Amniotic stem cell (primary cell): Measurements from ENCODE around the gene HRC.
"Not testable (repeated sequence)": the region's sequence is repeated elsewhere in the genome, so short reads cannot be mapped to it uniquely, and the experiment has no call there.

Experiments used
- DNase-seq: peaks from one replicate; lab custom pipeline; 2025; lab: John Stamatoyannopoulos, UW

HRC gene

GRCh38 chr19:49160450-49161189 lies 5.4 kb upstream of the HRC start:
- DNase-seq, result no peak

GRCh38 chr19:49157445-49158224 lies 2.4 kb upstream of the HRC start, which contains the start of gene TRPM4:
Gene TRPM4 (plus strand): TSS chr19:49157792. CDS start chr19:49157867, 75 bp downstream.
- peak; percentile 72 for DNase-seq

GRCh38 chr19:49155820-49156346 lies 687 bp upstream of the HRC start:
- DNase-seq, result no peak

- no peak for DNase-seq
Observed at GRCh38 chr19:49154279-49154678, 917 bp downstream of the HRC start.

- DNase-seq, result no peak
Observed at GRCh38 chr19:49153167-49153809, 1.9 kb downstream of the HRC start.

GRCh38 chr19:49152119-49152550 lies 3.1 kb downstream of the HRC start:
- no peak for DNase-seq

GRCh38 chr19:49151267-49152118 lies 3.7 kb downstream of the HRC start:
- no peak for DNase-seq

- DNase-seq, result no peak
Observed at GRCh38 chr19:49150944-49151243, 4.3 kb downstream of the HRC start.

GRCh38 chr19:49150106-49150943 lies 4.9 kb downstream of the HRC start:
- no peak for DNase-seq

GRCh38 chr19:49149652-49150105 lies 5.5 kb downstream of the HRC start:
- DNase-seq, result peak; percentile 55

GRCh38 chr19:49148784-49149651 lies 6.2 kb downstream of the HRC start:
- peak; percentile 81 for DNase-seq

- no peak for DNase-seq
Observed at GRCh38 chr19:49148044-49148682, 7.0 kb downstream of the HRC start.

GRCh38 chr19:49146408-49146770 lies 8.8 kb downstream of the HRC start:
- DNase-seq, result not testable (repeated sequence)

- DNase-seq, result no peak
Observed at GRCh38 chr19:49145573-49146407, 9.4 kb downstream of the HRC start.

- peak; percentile 78 for DNase-seq
Observed at GRCh38 chr19:49142866-49143335, 12.3 kb downstream of the HRC start.

- DNase-seq, result no peak
Observed at GRCh38 chr19:49141352-49141751, 13.8 kb downstream of the HRC start.

GRCh38 chr19:49140951-49141350 lies 14.2 kb downstream of the HRC start:
- DNase-seq, result no peak

GRCh38 chr19:49136771-49137171 lies 18.4 kb downstream of the HRC start:
- no peak for DNase-seq
